Activated CD8-positive, alpha-beta memory T cell treated with anti-CD3 and anti-CD28 coated beads for 1 hour (primary cell): ENCODE measurements around the gene LIN28A.
A peak's percentile ranks its signal among the peaks of the same experiment; 100 is the strongest.
"Not testable (repeated sequence)": the region's sequence is repeated elsewhere in the genome, so short reads cannot be mapped to it uniquely, and the experiment has no call there.

ENCODE experiments used
- DNase-seq, 2 donors: peaks; one replicate each; pipeline ENCODE4 v3.0.0-alpha.2; 2020; ENCODE audit warnings: low read depth in 1 of 2; ENCODE audit errors: extremely low read depth in 1 of 2

The LIN28A gene

GRCh38 chr1:26410706-26411623 is at the start of gene LIN28A:
Gene LIN28A, plus strand, starts transcription at chr1:26410817. Its CDS starts 75 bp downstream, at chr1:26410892.
- no peak for DNase-seq

GRCh38 chr1:26361605-26362122 is 49.0 kb upstream of the LIN28A start:
- DNase-seq: no peak

GRCh38 chr1:26362331-26362730 is 48.3 kb upstream of the LIN28A start:
- no peak for DNase-seq

- peak; percentile 58 to 83 for DNase-seq
Measured at GRCh38 chr1:26363549-26364448, 46.8 kb upstream of the LIN28A start.

- DNase-seq: no peak
Measured at GRCh38 chr1:26364956-26365355, 45.7 kb upstream of the LIN28A start.

GRCh38 chr1:26367441-26367840 is 43.2 kb upstream of the LIN28A start:
- DNase-seq: no peak

GRCh38 chr1:26368006-26368405 is 42.6 kb upstream of the LIN28A start:
- DNase-seq: no peak

GRCh38 chr1:26368486-26368885 is 42.1 kb upstream of the LIN28A start:
- DNase-seq: no peak

- no peak for DNase-seq
Measured at GRCh38 chr1:26370591-26371382, 39.8 kb upstream of the LIN28A start.

GRCh38 chr1:26372039-26372438 is 38.6 kb upstream of the LIN28A start:
- DNase-seq: no peak

GRCh38 chr1:26372611-26373010 is 38.0 kb upstream of the LIN28A start, which contains the start of gene ZNF683:
Gene ZNF683, minus strand, starts transcription at chr1:26372750. Its CDS starts 4,179 bp downstream, at chr1:26368571.
- not testable (repeated sequence) for DNase-seq

- DNase-seq: peak in 1 of 2 donors; percentile 19
Measured at GRCh38 chr1:26373281-26373680, 37.3 kb upstream of the LIN28A start.

- DNase-seq: no peak
Measured at GRCh38 chr1:26373789-26374188, 36.8 kb upstream of the LIN28A start.

GRCh38 chr1:26374361-26374760 is 36.3 kb upstream of the LIN28A start:
- not testable (repeated sequence) for DNase-seq

GRCh38 chr1:26375081-26375480 is 35.5 kb upstream of the LIN28A start:
- DNase-seq: no peak

- no peak for DNase-seq
Measured at GRCh38 chr1:26376050-26376449, 34.6 kb upstream of the LIN28A start.

GRCh38 chr1:26378088-26378878 is 32.3 kb upstream of the LIN28A start:
- DNase-seq: peak; percentile 57 to 58

- no peak for DNase-seq
Measured at GRCh38 chr1:26378879-26379251, 31.8 kb upstream of the LIN28A start.

- DNase-seq: no peak
Measured at GRCh38 chr1:26384076-26384475, 26.5 kb upstream of the LIN28A start.

GRCh38 chr1:26385063-26385462 is 25.6 kb upstream of the LIN28A start:
- DNase-seq: not testable (repeated sequence)
